CD14-positive monocyte (primary cell): ENCODE data around the gene IMPDH1. TPM values are rescaled to one million over a fixed set of nuclear protein-coding genes. Genes with fewer than 3 reads are reported as not detected.

Source experiments
- DNase-seq, 3 donors: peaks; one replicate each; pipeline ENCODE4 v3.0.0-alpha.2; 2011 to 2022
- H2AFZ ChIP-seq: 2 replicates; pipeline ENCODE4 v1.6.0; 2012; ENCODE audit warnings: mild to moderate bottlenecking, low read depth, low read length, inconsistent platforms; ENCODE audit not compliant: insufficient read depth, poor library complexity, severe bottlenecking
- H3K27ac ChIP-seq, 2 donors: 1 replicate in 1 of 2; 2 replicates in 1 of 2; pipeline ENCODE4 v1.5.1; 2012 to 2013; ENCODE audit warnings: low read length in 2 of 2, control low read depth in 1 of 2, inconsistent platforms in 1 of 2, low read depth in 1 of 2, mild to moderate bottlenecking in 1 of 2
- H3K27me3 ChIP-seq, 2 donors: one replicate each; pipeline versions ENCODE4 v1.6.0 to v1.6.1; 2011 to 2013; ENCODE audit warnings: low read length in 2 of 2; ENCODE audit not compliant: control insufficient read depth in 2 of 2, insufficient read depth in 2 of 2
- H3K36me3 ChIP-seq, 2 donors: replicated peaks in 1 of 2; 1 replicate in 1 of 2; 2 replicates in 1 of 2; pipeline versions ENCODE4 v1.5.1 to v1.6.1; 2012 to 2013; ENCODE audit warnings: low read length in 2 of 2, control low read depth in 1 of 2, inconsistent platforms in 1 of 2, mild to moderate bottlenecking in 1 of 2; ENCODE audit not compliant: insufficient read depth in 2 of 2, control insufficient read depth in 1 of 2
- H3K4me1 ChIP-seq, 2 donors: 1 replicate in 1 of 2; 2 replicates in 1 of 2; pipeline versions ENCODE4 v1.5.1 to v1.6.1; 2012 to 2013; ENCODE audit warnings: low read length in 2 of 2, control low read depth in 1 of 2, inconsistent platforms in 1 of 2, mild to moderate bottlenecking in 1 of 2, moderate library complexity in 1 of 2; ENCODE audit not compliant: insufficient read depth in 2 of 2, control insufficient read depth in 1 of 2
- H3K4me2 ChIP-seq: replicated peaks from 2 replicates; pipeline ENCODE3; 2012; ENCODE audit warnings: low read length, moderate library complexity, mild to moderate bottlenecking; ENCODE audit not compliant: poor library complexity, severe bottlenecking; ENCODE audit errors: extremely low read depth
- H3K4me3 ChIP-seq, 3 experiments: fragments of 200-600 bp in 1 of 3; sonication (generic) in 1 of 3; replicated peaks in 1 of 3; 1 replicate in 2 of 3; 2 replicates in 1 of 3; pipeline ENCODE4 v1.5.1; 2011 to 2013; ENCODE audit warnings: low read length in 3 of 3, mild to moderate bottlenecking in 3 of 3, control low read depth in 2 of 3, low read depth in 2 of 3, inconsistent platforms in 1 of 3, moderate library complexity in 1 of 3
- H3K79me2 ChIP-seq: 2 replicates; pipeline ENCODE4 v1.6.0; 2012; ENCODE audit warnings: mild to moderate bottlenecking, control low read depth, inconsistent platforms, low read length, moderate library complexity; ENCODE audit not compliant: insufficient read depth
- H3K9ac ChIP-seq: 2 replicates; pipeline ENCODE4 v1.6.0; 2017; ENCODE audit warnings: low read length, mild to moderate bottlenecking; ENCODE audit not compliant: insufficient read depth, poor library complexity, severe bottlenecking
- H3K9me3 ChIP-seq, 2 donors: replicated peaks in 1 of 2; 1 replicate in 1 of 2; 2 replicates in 1 of 2; pipeline versions ENCODE4 v1.5.1 to v1.6.1; 2012 to 2013; ENCODE audit warnings: low read length in 2 of 2, control low read depth in 1 of 2; ENCODE audit not compliant: control insufficient read depth in 1 of 2, insufficient read depth in 1 of 2
- H4K20me1 ChIP-seq: 2 replicates; pipeline ENCODE4 v1.6.0; 2012; ENCODE audit warnings: mild to moderate bottlenecking, low read length, control low read depth, moderate library complexity; ENCODE audit not compliant: insufficient read depth
- H3K27ac Mint-ChIP-seq, 7 donors: one replicate each; pipeline ENCODE4 v1.8.0; 2020; ENCODE audit warnings: mild to moderate bottlenecking in 7 of 7, mixed read lengths in 7 of 7, moderate library complexity in 6 of 7, inconsistent platforms in 2 of 7
- H3K27me3 Mint-ChIP-seq, 3 donors: one replicate each; pipeline ENCODE4 v1.8.0; 2021 to 2022; ENCODE audit warnings: low read depth in 3 of 3, mild to moderate bottlenecking in 3 of 3, mixed read lengths in 3 of 3, moderate library complexity in 3 of 3, inconsistent platforms in 1 of 3
- H3K36me3 Mint-ChIP-seq, 2 donors: one replicate each; pipeline ENCODE4 v1.8.0; 2020; ENCODE audit warnings: mixed read lengths in 2 of 2, inconsistent platforms in 1 of 2, mild to moderate bottlenecking in 1 of 2
- H3K4me1 Mint-ChIP-seq: one replicate; pipeline ENCODE4 v1.8.0; 2020; ENCODE audit warnings: mild to moderate bottlenecking, mixed read lengths
- H3K4me3 Mint-ChIP-seq, 2 donors: one replicate each; pipeline ENCODE4 v1.8.0; 2020; ENCODE audit warnings: mild to moderate bottlenecking in 2 of 2, mixed read lengths in 2 of 2, moderate library complexity in 1 of 2
- H3K9me3 Mint-ChIP-seq, 7 donors: one replicate each; pipeline ENCODE4 v1.8.0; 2020 to 2022; ENCODE audit warnings: mixed read lengths in 7 of 7, mild to moderate bottlenecking in 6 of 7, moderate library complexity in 6 of 7, inconsistent platforms in 2 of 7
- CTCF ChIP-seq: fragments of 200-600 bp; IDR thresholded peaks from one replicate; pipeline ENCODE4 v1.8.0; 2022; ENCODE audit warnings: antibody characterized with exemption, mild to moderate bottlenecking
- WGBS: methylation state at CpG from one replicate; pipeline ENCODE4 v1.1.5; 2013; ENCODE audit warnings: missing lambda C conversion rate; ENCODE audit not compliant: insufficient coverage; 5-methylcytosine and 5-hydroxymethylcytosine counted together
- intact Hi-C, 2 donors: fragments of 100-400 bp; cut with micrococcal nuclease; formaldehyde crosslinking; loops; one replicate each; pipeline versions ENCODE4 v1.15.0 to v1.15.1; 2023
- polyA plus RNA-seq, 3 donors: library from polyadenylated mRNA; depleted of rRNA in 1 of 3; unstranded in 2 of 3; stranded (reverse) in 1 of 3; fragments of 300-500 nt in 2 of 3; fragments of >200 nt in 1 of 3; fragmentation: Illumina TruSeq in 2 of 3; gene quantifications; 1 replicate in 2 of 3; 2 replicates in 1 of 3; pipeline ENCODE4 v1.2.3, GENCODE V29; 2012 to 2021

The IMPDH1 gene
- polyA plus RNA-seq, 3 donors, result 110 to 259 (median 152) TPM

GRCh38 chr7:128398841-128399135 lies 11.0 kb downstream of the IMPDH1 start:
- no peak for DNase-seq
- Histone ChIP-seq H3K4me2 (no peak overlapping the region), H3K4me3 (no peak overlapping the region), H3K4me1 (peaks cover 4% of the 10 kb centered on the region in 2 donors), H3K9me3 (no peaks in the 10 kb centered on the region), H2AFZ (no peak overlapping the region), H3K36me3 (peaks cover 94 to 99% of the 10 kb centered on the region in 2 donors), H4K20me1 (peaks cover 95% of the 10 kb centered on the region), H3K27ac (no peak overlapping the region), H3K79me2 (peaks cover 18% of the 10 kb centered on the region), H3K9ac (no peak overlapping the region), H3K27me3 (no peaks in the 10 kb centered on the region)
- Mint-ChIP-seq H3K9me3 (no peaks in the 10 kb centered on the region), H3K36me3 (peaks cover 87 to 98% of the 10 kb centered on the region in 2 donors), H3K27me3 (no peaks in the 10 kb centered on the region), H3K4me1 (peaks cover 5% of the 10 kb centered on the region), H3K27ac (peak overlapping the region in 1 of 7 donors; percentile 68), H3K4me3 (no peak overlapping the region)
- 71% methylated on average over 2 of the region's 6 CpGs for WGBS
- TF ChIP-seq CTCF, result peak; percentile 39
- intact Hi-C loops, result loop anchor here in 1 of 2 donors (1.0 kb wide), 1 partner anchor 27 kb away; no protein-coding TSS in a partner anchor

GRCh38 chr7:128398016-128398840 lies 11.6 kb downstream of the IMPDH1 start:
- DNase-seq, result peak in 2 of 3 donors; percentile 42 to 54
- Histone ChIP-seq H3K4me1 (no peaks in the 10 kb centered on the region), H2AFZ (no peak overlapping the region), H3K79me2 (peaks cover 13% of the 10 kb centered on the region), H3K27me3 (no peaks in the 10 kb centered on the region), H3K9ac (no peak overlapping the region), H4K20me1 (peaks cover 92% of the 10 kb centered on the region), H3K9me3 (no peaks in the 10 kb centered on the region), H3K27ac (no peak overlapping the region), H3K4me2 (no peak overlapping the region), H3K4me3 (no peak overlapping the region), H3K36me3 (peaks cover 96 to 98% of the 10 kb centered on the region in 2 donors)
- peak; percentile 97 for TF ChIP-seq CTCF
- intact Hi-C loops, result loop anchor here in 1 of 2 donors (1.0 kb wide), 1 partner anchor 27 kb away; no protein-coding TSS in a partner anchor
- peak overlapping the region in 1 of 7 donors; percentile 32 for H3K27ac Mint-ChIP-seq
- no peaks in the 10 kb centered on the region for H3K9me3 Mint-ChIP-seq
- H3K4me1 Mint-ChIP-seq, result no peaks in the 10 kb centered on the region
- WGBS, result 86% methylated on average over 11 of the region's 16 CpGs
- H3K4me3 Mint-ChIP-seq, result no peak overlapping the region
- peaks cover 85 to 97% of the 10 kb centered on the region in 2 donors for H3K36me3 Mint-ChIP-seq
- H3K27me3 Mint-ChIP-seq, result no peaks in the 10 kb centered on the region
